GM19468 (cell line): ENCODE results near the gene IRF2.
A peak's percentile ranks its signal among the peaks of the same experiment; 100 is the strongest.

Experiments
- ATAC-seq: cut with Tn5 transposase; IDR thresholded peaks from one replicate; pipeline ENCODE4 v1.9.1; 2021; ENCODE audit warnings: mild to moderate bottlenecking, moderate library complexity, moderate number of reproducible peaks; ENCODE audit not compliant: unreplicated experiment; ENCODE audit errors: extremely low read depth

IRF2 gene

DNA sequence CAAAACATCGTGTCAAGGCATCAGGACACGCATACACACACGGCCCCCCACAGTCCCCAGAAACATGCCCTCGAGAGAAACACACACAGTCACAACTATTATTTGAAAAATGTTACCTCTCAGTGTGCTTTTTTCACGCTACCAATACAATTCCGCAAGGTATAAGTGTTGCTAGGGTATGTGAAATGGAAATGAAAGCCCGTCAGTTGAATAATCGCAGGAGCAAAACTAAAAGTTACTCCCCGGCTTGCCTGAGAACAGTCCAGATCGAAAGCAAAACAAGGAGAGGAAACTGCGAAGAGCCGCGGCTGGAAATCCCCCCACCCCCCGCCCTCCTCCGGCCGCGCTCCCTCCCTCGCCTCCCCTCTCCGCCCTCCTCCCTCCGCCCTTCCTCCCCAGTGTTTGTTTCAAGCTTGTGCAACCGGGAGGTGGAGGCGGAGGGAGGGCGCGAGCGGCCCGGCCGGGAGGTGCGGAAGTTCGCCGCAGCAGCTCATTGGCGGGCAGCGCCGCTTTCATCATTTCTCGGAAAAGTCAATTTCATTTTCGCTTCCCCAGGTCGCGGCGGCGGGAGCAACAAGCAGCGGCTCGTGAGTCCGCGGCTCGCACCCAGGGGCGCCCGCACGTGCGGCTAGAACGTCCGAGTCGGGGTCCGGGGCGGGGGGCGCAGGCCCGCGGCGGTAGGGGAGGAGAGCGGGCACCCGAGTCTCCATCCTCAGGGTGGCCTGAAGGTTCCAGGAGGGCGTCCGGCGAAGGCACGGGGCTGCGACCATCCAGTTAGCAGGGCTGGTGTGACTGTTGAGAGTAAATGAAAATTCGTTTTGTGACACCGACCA is at the start of gene IRF2:
Gene IRF2 (minus strand): TSS at position 288 of the 833 bp plus-strand sequence. CDS start 45,486 bp downstream, outside the sequence.
- ATAC-seq = peak; percentile 55

DNA sequence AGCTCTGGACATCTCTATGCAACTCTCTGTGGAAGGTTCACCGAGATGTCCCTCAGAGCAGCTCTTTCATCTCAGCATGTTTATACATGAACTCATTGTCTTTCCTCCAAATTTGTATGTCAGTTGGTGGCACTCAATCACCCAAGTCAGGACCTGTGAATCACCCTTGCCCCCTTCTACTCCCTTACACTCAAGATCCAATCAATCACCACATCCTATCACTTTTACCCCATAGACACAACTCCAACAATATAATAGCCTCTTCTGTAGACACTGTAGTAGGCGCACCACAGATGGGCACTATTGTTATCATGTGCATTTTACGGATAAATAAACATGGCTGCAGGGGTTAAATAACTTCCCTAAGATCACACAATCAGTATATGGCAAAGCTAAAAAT is 41.3 kb upstream of the IRF2 start:
- ATAC-seq = no peak

DNA sequence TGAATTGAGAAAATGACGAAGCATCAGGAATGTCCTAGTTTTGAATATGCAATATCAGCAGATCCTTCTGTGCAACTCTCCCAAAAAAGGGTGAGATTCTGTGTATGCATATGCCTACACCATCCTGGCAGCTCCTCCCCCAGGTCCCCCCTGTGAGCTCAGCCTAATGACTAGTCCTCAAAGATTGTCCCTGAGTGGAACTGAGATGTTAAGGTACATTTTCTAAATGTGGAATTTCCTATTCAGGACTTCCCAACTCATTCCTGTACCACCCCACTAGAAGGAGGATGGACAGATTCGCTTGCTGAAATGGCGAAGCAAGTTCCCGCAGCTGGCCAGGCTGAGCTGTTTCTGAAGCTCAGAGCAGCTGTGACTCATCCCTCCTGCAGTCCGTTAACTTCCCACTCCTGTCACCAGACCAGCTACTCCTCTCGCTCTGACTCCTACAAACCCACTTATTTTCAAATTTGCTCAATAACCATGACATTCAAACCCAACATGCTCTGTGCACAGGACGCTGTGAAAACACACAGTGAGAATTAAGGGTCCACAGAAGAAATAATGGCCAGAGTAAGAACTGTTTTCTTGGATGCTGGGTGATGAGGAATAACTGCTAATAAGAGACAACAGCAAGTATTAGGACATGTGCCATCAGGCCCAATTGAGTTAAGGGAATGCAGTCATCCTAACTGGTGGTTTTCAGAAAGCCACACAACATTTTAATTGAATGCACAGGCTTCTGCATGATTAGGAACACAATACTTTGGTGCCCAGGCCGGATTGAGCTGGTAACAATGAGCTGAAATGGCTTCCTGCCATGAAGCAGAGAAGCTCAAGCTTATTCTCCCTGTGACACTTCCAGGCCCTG is 40.0 kb upstream of the IRF2 start:
- peak; percentile 73 for ATAC-seq

DNA sequence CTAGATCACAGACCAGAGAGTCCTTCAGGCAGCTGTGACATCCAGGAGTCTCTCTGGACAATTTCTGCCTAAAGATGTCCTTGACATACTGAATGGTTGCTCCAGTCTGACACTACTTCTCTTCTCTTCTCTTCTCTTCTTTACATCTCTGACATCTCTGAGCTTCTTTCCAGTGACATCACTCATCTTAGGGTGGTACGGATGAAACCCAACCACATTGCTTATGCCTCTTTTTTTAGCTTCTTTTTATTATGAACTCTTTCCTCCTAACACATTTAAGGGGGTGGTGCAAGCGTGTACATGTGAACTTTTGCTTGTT is 39.4 kb upstream of the IRF2 start:
- no peak for ATAC-seq

DNA sequence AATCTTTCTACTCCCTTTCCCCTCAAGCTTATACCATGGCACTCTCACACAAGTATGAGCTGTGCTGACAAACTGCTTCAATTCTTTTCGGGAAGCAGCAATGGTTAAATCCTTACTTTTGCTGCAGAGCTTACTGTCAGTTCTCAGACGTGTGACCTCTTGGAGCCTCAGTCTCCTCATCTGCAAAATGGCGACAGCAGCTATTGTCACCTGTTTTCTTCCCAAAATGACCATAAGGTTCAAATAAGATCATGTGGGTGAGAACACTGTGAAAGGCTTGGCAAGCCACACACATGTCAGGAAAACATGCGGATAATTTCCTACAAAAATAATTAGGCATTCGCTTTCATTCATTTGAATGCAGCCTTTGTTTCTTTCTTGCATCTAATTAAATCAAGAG is 36.8 kb upstream of the IRF2 start:
- ATAC-seq = no peak

DNA sequence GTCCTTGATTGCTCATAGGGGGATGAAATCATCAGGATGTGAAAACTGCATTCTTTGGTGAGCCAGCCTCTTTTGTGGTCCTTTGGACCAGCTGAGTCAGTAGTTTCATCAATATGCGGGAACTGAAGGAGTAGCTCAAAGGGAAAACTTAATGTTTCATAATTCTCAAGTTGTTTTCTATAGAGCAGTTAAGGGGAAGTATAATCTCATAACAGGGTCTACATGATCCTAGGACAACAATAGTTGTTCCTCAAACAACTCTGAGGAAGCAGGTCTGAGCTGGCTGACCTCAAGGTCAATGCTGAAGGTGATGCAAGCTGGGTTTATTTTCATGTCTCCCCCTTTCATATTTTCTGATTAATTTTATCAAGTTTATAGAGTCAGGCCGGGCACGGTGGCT is 36.1 kb upstream of the IRF2 start:
- ATAC-seq = no peak

DNA sequence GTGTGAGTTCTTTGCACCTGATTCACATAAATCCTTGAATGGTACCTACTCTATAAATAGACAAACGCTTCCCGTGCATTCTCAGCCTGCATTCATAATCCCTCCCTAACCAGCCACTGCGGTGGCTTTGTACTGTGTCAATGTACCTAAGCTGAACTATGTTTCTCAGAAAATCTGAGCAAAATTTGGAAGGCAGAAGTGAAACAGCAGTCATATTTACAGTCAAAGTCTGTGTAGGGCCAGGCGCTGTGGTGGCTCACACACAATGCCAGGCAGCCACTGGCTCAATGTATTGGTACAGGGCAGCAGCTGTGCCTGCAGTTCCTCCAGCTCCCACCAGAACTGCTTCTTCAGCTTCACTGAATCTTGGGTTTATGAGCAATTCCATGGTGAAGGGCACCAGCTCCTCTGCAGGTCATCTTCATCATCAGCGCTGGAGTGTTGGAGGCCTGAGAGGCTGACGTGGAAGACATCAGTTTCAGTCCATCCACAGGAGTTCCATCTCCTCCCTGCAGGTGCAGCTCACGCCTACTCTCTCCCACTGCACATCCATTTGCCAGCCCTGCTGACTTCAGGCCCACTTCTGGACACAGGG is 32.3 kb upstream of the IRF2 start:
- ATAC-seq = peak; percentile 98

DNA sequence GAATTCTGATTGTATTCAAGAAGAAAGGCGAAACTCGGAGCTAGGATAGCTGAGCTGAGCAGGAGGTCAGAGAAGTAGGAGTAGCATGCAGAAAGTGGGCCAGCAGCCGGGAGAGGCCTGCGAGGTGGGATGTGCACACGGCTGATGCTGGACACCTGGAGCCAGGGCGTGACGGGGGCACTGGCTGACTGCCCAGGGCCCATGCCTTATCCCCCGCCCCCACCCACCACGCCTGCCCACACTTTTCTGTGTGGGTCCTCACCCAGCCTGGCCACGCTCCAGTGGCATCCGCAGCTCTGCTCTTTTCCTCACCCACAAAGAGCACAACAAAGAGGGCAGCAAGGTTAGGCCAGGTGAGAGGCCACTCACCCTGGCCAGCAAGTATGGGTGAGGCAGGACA is 30.0 kb upstream of the IRF2 start:
- ATAC-seq = no peak

DNA sequence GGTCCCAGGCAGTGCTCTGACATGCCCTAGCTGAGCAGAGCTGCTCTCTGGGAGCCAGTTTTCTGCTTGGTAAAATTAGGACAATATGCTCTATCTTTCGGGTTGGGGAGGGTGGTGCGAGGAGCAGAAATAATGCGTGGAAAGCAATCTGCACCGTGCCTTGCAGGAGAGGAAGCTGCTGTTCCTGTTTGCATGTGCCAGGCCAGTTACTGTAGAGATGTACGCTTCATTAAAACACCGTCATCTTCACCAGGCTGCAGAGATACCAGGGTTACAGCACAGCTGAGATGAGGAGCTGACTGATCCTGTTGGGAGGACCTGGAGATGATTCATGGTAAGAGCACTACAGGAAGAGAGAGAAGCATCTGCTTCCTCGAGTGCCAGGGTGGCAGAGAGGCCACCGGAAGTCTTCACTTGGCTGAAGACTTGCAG is 29.5 kb upstream of the IRF2 start:
- ATAC-seq = no peak

DNA sequence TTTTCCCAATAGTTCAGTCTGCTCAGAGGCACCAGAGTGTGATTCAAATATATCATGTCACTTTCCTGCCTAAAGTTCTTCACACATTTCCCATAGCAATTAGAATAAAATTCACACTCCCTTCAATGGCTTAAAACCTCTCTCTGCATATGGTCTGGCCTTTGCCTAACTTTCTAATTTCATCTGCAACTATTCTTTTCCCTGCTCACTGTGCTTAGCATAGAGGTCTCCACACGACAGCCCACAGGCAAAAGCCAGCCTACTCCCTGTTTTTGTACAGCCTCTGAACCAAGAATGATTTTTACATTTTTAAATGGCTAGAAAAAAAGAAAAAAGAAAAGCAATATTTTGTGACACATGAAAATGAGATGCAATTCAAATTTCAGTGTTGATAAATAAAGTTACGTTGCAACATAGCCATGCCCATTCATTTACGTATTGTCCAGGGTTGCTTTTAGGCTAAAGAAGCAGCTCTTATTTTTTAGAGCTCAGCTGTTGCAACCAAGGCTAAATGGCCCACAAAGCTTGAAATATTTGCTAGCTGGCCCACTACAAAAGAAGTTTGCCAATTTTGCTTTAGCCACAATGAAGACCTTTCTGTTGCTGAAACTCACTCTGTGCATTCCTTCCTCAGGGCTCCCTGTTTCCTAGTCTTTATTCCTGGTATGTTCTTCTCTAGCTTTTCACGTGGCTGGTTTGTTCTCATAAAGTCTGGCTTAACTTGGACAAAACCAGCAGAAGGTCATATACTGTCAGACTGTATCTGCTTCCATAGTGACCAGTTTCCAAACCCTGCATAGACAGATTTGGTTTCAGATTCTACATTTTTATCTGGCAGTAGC is 26.6 kb upstream of the IRF2 start:
- ATAC-seq = no peak

DNA sequence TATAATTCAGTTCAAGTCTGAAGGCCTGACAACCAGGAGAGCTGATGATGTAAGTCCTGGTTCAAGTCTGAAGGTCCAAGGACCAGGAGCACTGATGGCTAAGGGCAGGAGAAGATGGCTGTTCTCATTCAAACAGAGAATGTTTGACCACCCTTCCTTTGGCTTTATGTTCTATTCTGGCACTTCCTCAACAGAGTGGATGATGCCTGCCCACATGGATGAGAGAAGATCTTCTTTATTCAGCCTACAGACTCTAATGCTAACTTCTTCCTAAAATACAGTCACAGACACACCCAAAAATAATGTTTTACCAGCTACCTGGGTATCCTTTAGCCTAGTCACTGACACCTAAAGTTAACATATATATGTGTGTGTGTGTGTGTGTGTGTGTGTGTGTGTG is 25.6 kb upstream of the IRF2 start:
- no peak for ATAC-seq

DNA sequence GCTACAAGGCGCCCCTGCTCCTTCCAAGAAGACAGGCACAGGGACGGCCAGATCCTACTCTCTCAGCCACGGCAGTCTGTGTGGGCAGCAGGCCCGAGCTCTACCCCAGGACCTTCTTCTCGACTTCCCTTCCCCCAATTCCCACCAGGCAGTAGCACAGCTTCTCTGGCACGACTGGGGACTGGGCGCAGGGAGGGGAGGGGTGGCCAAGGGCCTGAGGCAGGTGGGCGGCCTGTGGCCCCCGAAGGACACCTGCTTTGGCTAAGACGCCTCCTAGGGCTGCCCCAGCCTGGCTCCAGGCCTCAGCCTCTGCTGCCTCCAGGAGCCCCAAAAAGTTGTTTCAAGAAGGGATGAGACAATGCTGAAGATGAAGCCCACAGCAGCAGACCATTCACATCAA is 24.2 kb upstream of the IRF2 start:
- ATAC-seq = no peak

DNA sequence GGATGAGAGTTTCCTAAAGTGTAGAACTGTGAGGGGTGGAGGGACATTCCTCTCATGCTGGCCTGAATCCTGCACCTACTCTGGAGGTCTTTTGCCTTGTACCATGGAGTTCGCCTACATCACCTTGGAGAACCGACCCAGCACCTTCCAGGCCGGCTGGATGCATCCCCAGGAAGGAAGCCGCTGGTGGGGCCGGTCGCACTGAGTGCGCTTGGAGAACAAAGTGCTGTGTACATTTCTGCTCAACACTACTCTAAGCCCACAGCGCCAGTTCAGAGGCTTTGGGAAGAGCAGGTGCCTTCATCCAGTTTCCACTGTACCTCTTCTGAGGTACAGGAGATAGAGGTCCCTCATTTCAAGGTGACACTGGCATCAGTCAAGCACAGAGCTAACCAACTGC is 15.4 kb upstream of the IRF2 start:
- no peak for ATAC-seq

DNA sequence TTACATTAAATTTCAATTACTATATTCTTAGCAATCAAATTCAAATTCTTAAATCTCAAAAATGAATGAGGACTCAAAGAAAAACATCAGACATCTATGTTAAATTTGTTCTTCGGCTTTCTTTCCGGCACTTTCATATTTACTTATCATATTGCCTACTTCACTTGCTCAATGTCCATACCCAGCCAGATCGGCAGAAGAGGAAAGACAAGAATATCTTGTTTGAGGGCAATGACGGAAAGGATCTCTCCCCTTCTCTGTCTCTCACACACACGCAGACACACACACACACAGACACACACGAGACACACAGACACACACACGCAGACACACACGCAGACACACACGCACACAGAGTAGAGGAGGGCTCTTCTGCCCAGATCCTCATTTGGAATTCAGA is 13.2 kb upstream of the IRF2 start:
- ATAC-seq = no peak

DNA sequence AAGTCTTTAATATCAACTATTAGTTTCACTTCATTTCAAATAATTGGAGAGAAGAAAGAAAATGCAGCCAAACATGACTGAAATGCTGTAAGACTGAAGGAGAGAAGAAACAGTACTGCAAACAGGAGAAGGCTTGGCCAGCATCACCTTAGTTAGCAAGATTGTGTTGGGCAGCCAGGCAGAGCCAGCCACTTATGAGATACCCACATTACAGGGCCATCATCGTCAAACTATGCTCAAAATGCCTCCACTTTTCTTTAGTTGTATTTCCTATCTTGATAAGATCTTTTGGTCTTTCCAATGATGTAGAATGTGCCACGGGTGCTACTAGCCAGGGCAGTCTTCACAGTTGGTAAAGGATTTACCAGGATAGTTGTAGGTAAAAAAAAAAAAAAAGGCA is 10.9 kb upstream of the IRF2 start:
- no peak for ATAC-seq

DNA sequence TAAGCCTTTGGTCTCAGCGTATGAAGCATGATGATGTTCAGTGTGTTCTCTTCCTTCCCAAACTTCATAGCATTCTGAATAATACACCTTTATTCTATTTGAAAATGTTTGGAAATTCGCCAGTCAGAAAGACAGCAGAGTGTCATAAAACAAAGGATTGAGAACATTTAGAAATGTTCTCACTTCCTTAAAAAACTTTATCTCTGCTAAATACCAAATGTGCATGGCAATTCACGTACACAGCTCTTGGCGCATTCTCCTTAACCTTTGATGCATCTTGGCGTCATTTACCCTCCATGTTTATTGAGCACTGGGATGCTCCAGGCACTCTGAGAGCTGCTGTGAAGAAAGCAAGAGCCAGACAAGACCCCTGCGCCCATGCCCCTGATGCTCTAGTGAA is 7.2 kb upstream of the IRF2 start:
- no peak for ATAC-seq

DNA sequence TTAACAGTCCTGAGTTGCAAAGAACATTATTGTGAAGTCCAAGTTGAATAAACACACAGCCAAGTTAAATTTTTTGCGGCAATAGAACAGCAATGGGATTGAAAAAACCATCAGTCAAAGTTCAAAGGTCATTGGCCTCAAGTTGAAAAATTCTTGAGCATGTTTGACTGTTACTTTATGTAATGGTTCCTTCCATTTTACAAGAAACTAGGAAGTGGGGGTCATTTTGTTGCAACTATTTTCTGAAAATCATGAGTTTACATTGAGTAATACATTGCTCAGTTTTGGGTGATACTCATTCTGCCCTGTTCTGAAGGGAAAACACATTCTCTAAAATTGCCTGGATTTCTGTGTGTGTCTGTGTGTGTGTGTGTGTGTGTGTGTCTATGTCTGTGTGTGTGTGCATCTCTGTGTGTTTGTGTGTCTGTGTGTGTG is 5.2 kb upstream of the IRF2 start:
- ATAC-seq = no peak

DNA sequence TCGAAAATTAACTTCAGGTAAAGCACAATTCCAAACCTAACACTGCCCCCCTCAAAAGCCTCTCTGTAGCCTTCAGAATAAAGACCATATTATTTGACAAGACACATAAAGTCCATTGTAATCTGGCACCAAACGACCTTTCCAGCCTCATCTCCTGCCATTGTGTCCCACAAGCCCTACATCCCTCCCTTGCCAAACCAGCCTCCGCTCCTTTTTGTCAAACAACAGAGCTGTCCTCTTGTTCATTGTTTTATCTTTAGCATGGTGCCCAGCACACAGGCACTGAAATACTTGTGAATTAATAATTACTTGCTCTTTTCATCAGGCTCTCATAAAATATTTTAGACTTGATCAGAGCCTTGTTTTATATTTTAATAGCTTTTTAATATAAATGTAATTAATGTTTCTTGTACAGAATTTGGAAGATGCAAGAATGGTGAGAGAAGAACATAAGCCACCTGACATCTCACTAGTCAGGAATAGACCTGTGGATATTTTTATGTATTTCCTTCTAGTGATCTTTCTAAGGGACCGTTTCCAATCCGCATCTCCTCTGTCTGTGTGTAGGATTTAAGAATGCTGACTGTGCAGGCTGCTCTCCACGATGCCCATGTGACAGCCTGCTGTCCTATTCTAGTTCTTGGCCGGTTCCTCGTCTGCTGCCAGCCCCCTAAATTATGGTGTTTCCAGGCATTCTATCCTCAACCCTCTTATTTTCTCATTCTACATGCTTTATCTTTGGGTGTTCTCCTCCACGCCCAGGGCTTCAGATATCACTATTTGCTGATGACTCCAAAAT is 3.0 kb upstream of the IRF2 start:
- ATAC-seq = no peak

DNA sequence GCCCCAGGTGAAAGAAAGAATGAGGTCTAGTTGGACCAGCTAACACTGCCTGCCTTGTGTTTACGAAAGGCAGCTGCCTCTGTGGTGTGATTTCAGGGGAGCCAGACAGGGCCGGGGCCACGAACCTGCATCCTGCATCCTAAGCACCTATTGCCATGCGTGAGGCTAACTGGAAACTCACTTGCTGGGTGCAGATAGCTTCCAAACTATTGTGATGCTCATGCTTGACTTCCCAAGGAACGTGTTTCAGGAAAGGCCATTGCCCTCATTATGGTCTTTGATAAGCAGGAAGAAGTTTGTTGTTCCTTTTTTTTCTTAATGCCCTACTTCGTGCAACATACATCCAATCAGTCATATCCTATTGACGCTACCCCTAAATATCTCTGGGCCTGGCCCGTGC is 2.3 kb upstream of the IRF2 start:
- no peak for ATAC-seq
